ENCODE results near the gene SLC45A3.

SLC45A3 gene

DNA sequence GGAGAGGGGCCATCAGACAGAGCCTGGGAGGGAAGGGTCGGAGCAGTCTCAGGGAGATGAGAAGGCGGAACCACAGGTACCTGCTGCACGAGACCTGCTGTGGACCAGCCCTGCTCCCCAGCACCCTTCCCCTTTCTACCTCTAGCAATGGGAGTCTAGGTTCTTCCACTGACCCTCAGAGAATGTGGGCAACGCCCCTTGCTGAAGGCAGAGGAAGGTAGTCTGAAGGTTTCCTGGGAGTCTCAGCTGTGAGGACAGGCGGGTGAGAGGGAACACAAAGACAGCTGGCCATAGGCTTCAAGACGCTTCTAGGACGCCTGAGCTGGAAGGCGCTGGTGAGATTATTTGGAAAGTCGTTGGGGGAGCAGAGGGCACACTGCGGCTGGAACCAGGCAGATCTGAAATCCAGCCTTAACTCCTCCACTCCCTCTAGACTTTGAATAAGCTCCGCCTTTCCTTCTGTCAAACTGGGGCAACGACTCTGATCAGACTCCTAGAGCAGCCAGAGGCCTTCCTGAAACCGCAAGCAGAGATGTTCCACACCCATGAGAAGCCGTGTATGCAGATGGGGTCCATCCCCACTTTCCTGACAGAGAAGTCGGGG is 18.1 kb downstream of the SLC45A3 start:
- peaks cover 40% of the 10 kb centered on the region for H3K4me1 ChIP-seq (ENCODE audit: control insufficient read depth, insufficient read depth, low read length)
- 88 to 89% methylated on average over 15 of the region's 15 CpGs for WGBS, 2 experiments

DNA sequence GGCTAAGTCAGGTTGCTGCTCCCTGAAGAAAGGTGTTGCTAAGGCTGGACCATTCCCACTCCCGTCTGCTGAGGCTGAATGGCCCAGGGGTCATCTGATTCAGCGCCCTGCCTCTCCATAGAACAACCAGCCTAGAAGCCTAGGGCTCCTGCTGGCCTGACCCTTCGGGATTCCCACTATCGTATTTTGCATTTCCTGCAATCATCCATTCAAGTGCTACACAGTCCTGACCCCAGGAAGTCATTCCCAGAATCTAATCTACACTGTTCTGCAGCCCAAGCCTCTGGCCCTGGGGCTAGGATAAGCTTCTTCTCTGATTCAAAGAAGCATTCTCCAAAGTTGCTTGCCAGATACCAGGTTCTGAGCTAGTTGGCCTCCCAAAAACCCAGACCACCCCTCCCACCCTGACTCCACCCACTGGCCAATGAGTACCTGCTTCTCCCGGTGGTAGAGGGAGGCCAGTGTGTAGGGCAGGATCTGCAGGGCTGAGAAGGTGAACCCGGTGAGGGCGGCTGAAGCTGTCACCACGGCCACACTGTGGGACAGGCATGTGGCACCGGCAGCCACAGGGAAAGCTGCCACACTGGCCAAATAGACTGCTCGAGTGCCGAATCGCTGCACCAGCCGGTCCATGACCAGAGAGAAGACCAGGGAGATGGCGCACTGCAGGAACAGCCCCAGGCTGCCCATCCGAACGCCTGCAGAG is 18.7 kb downstream of the SLC45A3 start:
- Histone ChIP-seq H3K36me3 (ENCODE audit: control insufficient read depth, insufficient read depth, low read length) (peaks cover 3% of the 10 kb centered on the region), H3K27ac (ENCODE audit: insufficient read depth, low read depth, low read length, poor library complexity, severe bottlenecking) (no peak overlapping the region), H3K9me3 (ENCODE audit: control insufficient read depth, low read length) (no peaks in the 10 kb centered on the region), H3K4me3 (ENCODE audit: insufficient read depth, low read depth, low read length) (no peak overlapping the region), H3K27me3 (ENCODE audit: control insufficient read depth, insufficient read depth, low read length, poor library complexity, severe bottlenecking) (no peaks in the 10 kb centered on the region), H3K4me1 (ENCODE audit: control insufficient read depth, insufficient read depth, low read length) (peaks cover 33% of the 10 kb centered on the region)
- WGBS, 2 experiments, result 75 to 78% methylated on average over 16 of the region's 16 CpGs

More for the DNA sequence above, 18.1 kb downstream of the SLC45A3 start:
- H3K9me3 ChIP-seq (ENCODE audit: control insufficient read depth, low read length), result no peaks in the 10 kb centered on the region
- no peaks in the 10 kb centered on the region for H3K27me3 ChIP-seq (ENCODE audit: control insufficient read depth, insufficient read depth, low read length, poor library complexity, severe bottlenecking)
- H3K4me3 ChIP-seq (ENCODE audit: insufficient read depth, low read depth, low read length), result no peak overlapping the region
- no peak overlapping the region for H3K27ac ChIP-seq (ENCODE audit: insufficient read depth, low read depth, low read length, poor library complexity, severe bottlenecking)
- peaks cover 3% of the 10 kb centered on the region for H3K36me3 ChIP-seq (ENCODE audit: control insufficient read depth, insufficient read depth, low read length)

DNA sequence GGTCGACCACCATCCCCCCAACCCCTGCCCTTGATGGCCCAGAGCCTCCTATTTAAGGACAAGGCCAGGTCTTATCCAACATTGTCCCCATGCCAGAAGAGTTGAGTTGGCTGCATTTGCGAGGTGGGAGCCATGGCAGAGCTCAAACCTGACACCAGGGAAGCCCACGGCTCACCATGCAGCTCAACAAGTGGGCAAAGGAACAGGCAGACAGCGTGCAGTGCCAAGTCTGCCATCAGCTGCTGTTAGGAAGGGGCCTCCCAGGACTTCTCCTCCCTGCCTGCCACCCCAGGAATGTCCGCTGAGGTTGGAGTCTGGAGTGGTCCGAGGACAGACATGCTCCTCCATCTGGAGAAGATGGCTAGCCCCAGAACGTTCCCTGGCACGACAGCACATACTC is 19.9 kb downstream of the SLC45A3 start:
- Histone ChIP-seq H3K27me3 (ENCODE audit: control insufficient read depth, insufficient read depth, low read length, poor library complexity, severe bottlenecking) (no peaks in the 10 kb centered on the region), H3K4me3 (ENCODE audit: insufficient read depth, low read depth, low read length) (no peak overlapping the region), H3K27ac (ENCODE audit: insufficient read depth, low read depth, low read length, poor library complexity, severe bottlenecking) (no peak overlapping the region), H3K4me1 (ENCODE audit: control insufficient read depth, insufficient read depth, low read length) (peaks cover 22% of the 10 kb centered on the region), H3K9me3 (ENCODE audit: control insufficient read depth, low read length) (no peaks in the 10 kb centered on the region), H3K36me3 (ENCODE audit: control insufficient read depth, insufficient read depth, low read length) (peaks cover 3% of the 10 kb centered on the region)
- WGBS, 2 experiments, result 93% methylated on average over 8 of the region's 8 CpGs

- WGBS, 2 experiments, result 68% methylated on average over 20 of the region's 20 CpGs
- peaks cover 3% of the 10 kb centered on the region for H3K36me3 ChIP-seq (ENCODE audit: control insufficient read depth, insufficient read depth, low read length)
- peaks cover 21% of the 10 kb centered on the region for H3K4me1 ChIP-seq (ENCODE audit: control insufficient read depth, insufficient read depth, low read length)
- H3K4me3 ChIP-seq (ENCODE audit: insufficient read depth, low read depth, low read length), result no peak overlapping the region
- no peaks in the 10 kb centered on the region for H3K27me3 ChIP-seq (ENCODE audit: control insufficient read depth, insufficient read depth, low read length, poor library complexity, severe bottlenecking)
- no peak overlapping the region for H3K27ac ChIP-seq (ENCODE audit: insufficient read depth, low read depth, low read length, poor library complexity, severe bottlenecking)
- H3K9me3 ChIP-seq (ENCODE audit: control insufficient read depth, low read length), result no peaks in the 10 kb centered on the region
These were observed 21.2 kb downstream of the SLC45A3 start for GRCh38 chr1:205658943-205659581.

- Histone ChIP-seq H3K4me1 (ENCODE audit: control insufficient read depth, insufficient read depth, low read length) (peaks cover 4% of the 10 kb centered on the region), H3K27me3 (ENCODE audit: control insufficient read depth, insufficient read depth, low read length, poor library complexity, severe bottlenecking) (no peaks in the 10 kb centered on the region)
- 93 to 94% methylated on average over 2 of the region's 2 CpGs for WGBS, 2 experiments
These were observed 24.1 kb downstream of the SLC45A3 start for GRCh38 chr1:205656236-205656635.

DNA sequence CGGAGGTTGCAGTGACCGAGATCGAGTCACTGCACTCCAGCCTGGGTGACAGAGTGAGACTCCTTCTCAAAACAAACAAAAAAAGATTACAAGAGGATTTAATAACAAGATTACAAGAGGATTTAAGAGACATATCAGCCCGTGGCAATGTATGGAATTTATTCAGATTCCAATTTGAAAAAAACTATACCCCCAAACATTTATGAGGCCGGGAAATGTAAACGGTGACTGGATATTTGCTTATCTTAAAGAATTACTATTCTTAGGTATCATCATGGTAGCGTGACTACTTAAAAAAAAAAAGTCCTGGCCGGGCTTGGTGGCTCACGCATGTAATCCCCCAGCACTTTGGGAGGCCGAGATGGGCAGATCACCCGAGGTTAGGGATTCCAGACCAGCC is 27.3 kb downstream of the SLC45A3 start:
- Histone ChIP-seq H3K27me3 (ENCODE audit: control insufficient read depth, insufficient read depth, low read length, poor library complexity, severe bottlenecking) (no peaks in the 10 kb centered on the region), H3K4me1 (ENCODE audit: control insufficient read depth, insufficient read depth, low read length) (peaks cover 10% of the 10 kb centered on the region), H3K4me3 (ENCODE audit: insufficient read depth, low read depth, low read length) (no peak overlapping the region), H3K36me3 (ENCODE audit: control insufficient read depth, insufficient read depth, low read length) (no peaks in the 10 kb centered on the region), H3K27ac (ENCODE audit: insufficient read depth, low read depth, low read length, poor library complexity, severe bottlenecking) (no peak overlapping the region), H3K9me3 (ENCODE audit: control insufficient read depth, low read length) (no peaks in the 10 kb centered on the region)
- 87 to 93% methylated on average over 8 to 11 of the region's 11 CpGs for WGBS, 2 experiments

More at GRCh38 chr1:205656236-205656635, 24.1 kb downstream of the SLC45A3 start:
- Histone ChIP-seq H3K4me3 (ENCODE audit: insufficient read depth, low read depth, low read length) (no peak overlapping the region), H3K27ac (ENCODE audit: insufficient read depth, low read depth, low read length, poor library complexity, severe bottlenecking) (no peak overlapping the region), H3K36me3 (ENCODE audit: control insufficient read depth, insufficient read depth, low read length) (no peaks in the 10 kb centered on the region), H3K9me3 (ENCODE audit: control insufficient read depth, low read length) (no peaks in the 10 kb centered on the region)

DNA sequence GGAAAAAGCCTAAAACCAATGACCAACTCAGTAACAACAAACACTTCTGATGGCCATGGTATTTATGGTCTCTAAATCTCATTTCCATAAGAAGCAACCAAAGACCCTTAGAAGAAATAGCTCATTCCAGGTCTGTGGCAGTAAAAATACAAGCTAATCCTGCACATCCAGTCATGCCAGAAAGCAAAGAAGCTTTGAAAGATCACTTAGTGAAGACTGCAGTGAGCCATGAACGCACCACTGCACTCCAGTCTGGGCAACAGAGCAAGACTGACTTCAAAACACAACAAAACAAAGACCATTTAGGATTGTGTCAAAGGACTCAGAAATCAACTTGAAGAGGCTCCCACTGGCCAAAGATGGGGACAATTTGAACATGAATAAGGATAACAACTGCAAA is 30.1 kb downstream of the SLC45A3 start:
- H3K27ac ChIP-seq (ENCODE audit: insufficient read depth, low read depth, low read length, poor library complexity, severe bottlenecking), result no peak overlapping the region
- 80 to 86% methylated on average over 1 of the region's 1 CpG for WGBS, 2 experiments

DNA sequence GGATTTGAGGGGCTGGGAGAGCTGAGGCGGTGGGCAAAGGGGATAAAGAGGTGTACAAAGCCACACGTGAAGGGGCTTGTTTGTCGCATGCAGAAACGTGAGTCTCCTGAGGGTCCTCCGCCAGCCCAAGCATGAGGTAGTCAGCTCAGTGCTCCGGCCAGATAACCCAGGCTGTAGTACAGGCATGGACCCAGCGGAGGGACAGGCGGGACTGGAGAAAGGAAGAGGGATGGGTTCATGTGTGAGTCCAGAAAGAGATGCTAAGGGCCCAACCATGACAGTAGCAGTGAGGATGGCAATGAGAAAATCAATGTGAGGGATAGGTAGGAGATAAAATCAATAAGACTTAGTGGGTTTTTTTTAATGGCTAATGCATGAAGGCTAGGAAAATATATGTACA is 34.8 kb downstream of the SLC45A3 start:
- Histone ChIP-seq H3K27me3 (ENCODE audit: control insufficient read depth, insufficient read depth, low read length, poor library complexity, severe bottlenecking) (no peaks in the 10 kb centered on the region), H3K4me1 (ENCODE audit: control insufficient read depth, insufficient read depth, low read length) (peaks cover 10% of the 10 kb centered on the region), H3K4me3 (ENCODE audit: insufficient read depth, low read depth, low read length) (no peak overlapping the region), H3K27ac (ENCODE audit: insufficient read depth, low read depth, low read length, poor library complexity, severe bottlenecking) (no peak overlapping the region), H3K36me3 (ENCODE audit: control insufficient read depth, insufficient read depth, low read length) (no peaks in the 10 kb centered on the region), H3K9me3 (ENCODE audit: control insufficient read depth, low read length) (no peaks in the 10 kb centered on the region)
- 92 to 94% methylated on average over 8 of the region's 8 CpGs for WGBS, 2 experiments

More for the DNA sequence above, 30.1 kb downstream of the SLC45A3 start:
- Histone ChIP-seq H3K4me3 (ENCODE audit: insufficient read depth, low read depth, low read length) (no peak overlapping the region), H3K9me3 (ENCODE audit: control insufficient read depth, low read length) (no peaks in the 10 kb centered on the region), H3K4me1 (ENCODE audit: control insufficient read depth, insufficient read depth, low read length) (peaks cover 10% of the 10 kb centered on the region), H3K27me3 (ENCODE audit: control insufficient read depth, insufficient read depth, low read length, poor library complexity, severe bottlenecking) (no peaks in the 10 kb centered on the region), H3K36me3 (ENCODE audit: control insufficient read depth, insufficient read depth, low read length) (no peaks in the 10 kb centered on the region)

DNA sequence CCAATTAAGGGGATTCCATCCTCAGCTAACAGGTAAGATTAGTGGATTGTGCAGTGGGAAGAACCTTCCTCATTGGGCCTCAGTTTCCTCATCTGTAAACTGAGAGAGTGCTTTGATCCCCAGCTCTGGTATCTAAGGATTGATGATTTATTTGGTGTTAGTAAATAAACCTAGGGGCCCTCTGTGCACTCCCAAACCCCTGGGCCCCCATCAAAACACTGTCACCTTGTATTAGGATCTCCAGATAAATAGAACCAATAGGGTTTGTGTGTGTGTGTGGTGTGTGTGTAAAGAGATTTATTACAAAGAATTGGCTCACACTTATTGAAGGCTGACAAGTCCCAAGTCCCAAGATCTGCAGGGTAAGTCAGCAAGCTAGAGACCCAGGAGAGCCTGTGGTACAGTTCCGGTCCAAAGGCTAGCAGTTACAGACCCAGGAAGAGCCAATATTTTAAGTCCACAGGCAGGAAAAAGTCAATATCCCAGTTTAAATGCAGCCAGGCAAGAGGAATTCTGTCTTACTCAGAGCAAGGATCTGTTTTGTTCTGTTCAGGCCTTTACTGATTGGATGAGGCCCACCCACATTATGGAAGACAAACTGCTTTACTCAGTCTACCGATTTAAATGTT is 37.5 kb downstream of the SLC45A3 start:
- no peaks in the 10 kb centered on the region for H3K27me3 ChIP-seq (ENCODE audit: control insufficient read depth, insufficient read depth, low read length, poor library complexity, severe bottlenecking)
- H3K4me1 ChIP-seq (ENCODE audit: control insufficient read depth, insufficient read depth, low read length), result no peaks in the 10 kb centered on the region
- no peak overlapping the region for H3K27ac ChIP-seq (ENCODE audit: insufficient read depth, low read depth, low read length, poor library complexity, severe bottlenecking)
- H3K36me3 ChIP-seq (ENCODE audit: control insufficient read depth, insufficient read depth, low read length), result no peaks in the 10 kb centered on the region
- WGBS, 2 experiments, result 91 to 93% methylated on average over 2 of the region's 2 CpGs
- H3K4me3 ChIP-seq (ENCODE audit: insufficient read depth, low read depth, low read length), result no peak overlapping the region
- no peaks in the 10 kb centered on the region for H3K9me3 ChIP-seq (ENCODE audit: control insufficient read depth, low read length)

- Histone ChIP-seq H3K27ac (ENCODE audit: insufficient read depth, low read depth, low read length, poor library complexity, severe bottlenecking) (no peak overlapping the region), H3K9me3 (ENCODE audit: control insufficient read depth, low read length) (no peaks in the 10 kb centered on the region), H3K4me1 (ENCODE audit: control insufficient read depth, insufficient read depth, low read length) (no peaks in the 10 kb centered on the region), H3K27me3 (ENCODE audit: control insufficient read depth, insufficient read depth, low read length, poor library complexity, severe bottlenecking) (no peaks in the 10 kb centered on the region), H3K36me3 (ENCODE audit: control insufficient read depth, insufficient read depth, low read length) (no peaks in the 10 kb centered on the region), H3K4me3 (ENCODE audit: insufficient read depth, low read depth, low read length) (no peak overlapping the region)
- 92 to 96% methylated on average over 1 of the region's 1 CpG for WGBS, 2 experiments
These were observed 40.7 kb downstream of the SLC45A3 start for GRCh38 chr1:205639567-205639966.

All from ectodermal cell (in vitro differentiated cells).